Measurements from ENCODE around the gene RHBDF1.

RHBDF1 gene

DNA sequence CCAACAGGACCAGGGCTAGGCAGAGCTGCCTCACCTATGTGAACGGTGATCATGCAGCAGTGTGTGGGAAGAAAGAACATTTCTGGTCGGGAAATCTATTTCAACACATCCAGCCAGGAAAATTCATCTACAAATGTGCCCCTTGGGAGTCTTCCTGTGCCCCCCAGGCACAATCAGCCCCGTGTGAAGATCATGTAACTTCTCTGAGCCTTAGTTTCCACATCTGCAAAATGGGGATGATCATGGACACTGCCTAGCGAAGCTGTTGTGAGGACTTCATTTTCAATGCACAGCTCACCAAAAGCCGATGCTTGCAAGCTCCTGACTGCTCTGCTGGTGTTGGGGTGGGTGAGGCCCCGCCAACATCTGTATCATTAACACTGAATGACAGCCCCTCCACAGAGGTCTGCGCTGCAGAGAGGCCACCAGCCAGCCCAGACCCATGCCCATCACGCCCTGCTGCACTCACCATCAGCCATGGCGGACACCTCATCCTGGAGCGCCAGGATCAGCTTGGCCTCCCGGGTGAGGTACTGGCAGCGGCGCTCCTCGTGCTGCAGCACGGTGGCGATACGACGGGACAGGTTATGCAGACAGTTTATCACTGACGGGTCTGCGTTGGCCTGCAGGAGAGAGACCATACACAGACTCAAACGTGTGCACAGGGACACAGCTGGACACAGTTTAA lies 39.9 kb upstream of the RHBDF1 start:
- peaks cover 19% of the 10 kb centered on the region for H3K36me3 ChIP-seq (ENCODE audit: insufficient read depth, low read length)

DNA sequence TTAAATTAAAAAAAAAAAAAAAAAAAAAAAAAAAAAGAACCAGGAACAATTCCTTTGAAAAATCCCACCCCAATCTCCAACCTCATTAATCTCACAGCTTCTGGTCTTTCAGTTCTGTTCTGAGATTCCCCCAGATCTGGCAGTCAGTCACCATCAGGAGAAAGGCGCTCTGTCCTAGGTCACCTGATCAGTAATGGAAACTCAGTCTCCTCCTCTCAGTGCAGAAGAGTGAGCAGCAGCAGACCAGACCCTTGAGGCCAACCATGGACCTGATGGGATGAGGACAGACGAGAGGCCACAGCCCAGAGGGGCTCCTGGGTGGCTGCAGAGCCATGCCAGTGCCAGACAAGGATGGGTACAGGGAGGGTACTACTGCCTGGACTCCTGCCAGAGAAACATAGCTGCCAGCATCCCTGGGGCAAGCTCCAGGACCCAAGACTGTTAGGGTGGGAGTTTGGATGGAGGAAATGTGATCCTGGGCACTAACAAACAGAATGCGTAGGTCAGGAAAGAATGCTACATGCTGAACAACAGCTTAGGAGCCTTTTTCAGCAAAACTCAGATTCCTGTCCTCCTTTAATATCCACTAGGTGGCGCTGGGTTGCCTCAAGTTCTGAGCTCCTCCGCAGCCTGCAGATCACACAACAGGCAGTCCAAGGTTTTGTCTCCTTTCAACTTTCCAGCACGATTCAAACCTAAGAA lies 34.3 kb upstream of the RHBDF1 start:
- no peak overlapping the region for H3K27ac ChIP-seq (ENCODE audit: low read depth, low read length)
- H3K79me2 ChIP-seq (ENCODE audit: control insufficient read depth, insufficient read depth, low read length, unreplicated experiment): peaks cover 2% of the 10 kb centered on the region
- H3K4me1 ChIP-seq (ENCODE audit: control insufficient read depth, insufficient read depth, low read length, unreplicated experiment): peaks cover 11% of the 10 kb centered on the region
- no peak overlapping the region for H2AFZ ChIP-seq (ENCODE audit: low read length, unreplicated experiment)
- H3K27me3 ChIP-seq (ENCODE audit: insufficient read depth, low read length): no peaks in the 10 kb centered on the region
- H3K36me3 ChIP-seq (ENCODE audit: insufficient read depth, low read length): peaks cover 7% of the 10 kb centered on the region
- H3K4me3 ChIP-seq (ENCODE audit: low read depth, low read length): no peak overlapping the region

More for the DNA sequence above, 39.9 kb upstream of the RHBDF1 start:
- Histone ChIP-seq H3K27me3 (ENCODE audit: insufficient read depth, low read length) (no peaks in the 10 kb centered on the region), H3K27ac (ENCODE audit: low read depth, low read length) (peak overlapping the region; percentile 61), H3K4me3 (ENCODE audit: low read depth, low read length) (no peak overlapping the region), H3K4me1 (ENCODE audit: control insufficient read depth, insufficient read depth, low read length, unreplicated experiment) (peaks cover 28% of the 10 kb centered on the region), H2AFZ (ENCODE audit: low read length, unreplicated experiment) (no peak overlapping the region), H3K79me2 (ENCODE audit: control insufficient read depth, insufficient read depth, low read length, unreplicated experiment) (peaks cover 2% of the 10 kb centered on the region)

DNA sequence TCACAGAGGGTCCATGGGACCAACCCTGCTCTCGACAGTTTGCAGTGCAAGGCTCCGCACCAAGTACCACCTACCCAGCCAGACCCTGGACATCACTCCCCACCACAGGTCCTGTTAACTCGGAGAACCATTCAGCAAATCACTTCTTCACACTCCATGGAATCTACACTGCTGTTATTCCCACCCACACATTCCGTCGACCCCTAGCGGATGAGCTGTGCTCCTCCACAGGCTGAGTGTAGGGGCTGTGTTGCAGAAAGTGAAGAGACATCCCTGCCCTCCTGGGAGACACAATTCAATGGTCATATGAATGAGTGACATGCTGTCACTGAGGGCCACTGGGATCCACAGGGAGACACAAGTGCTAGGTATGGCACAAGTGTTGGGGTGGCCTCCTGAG lies 33.1 kb upstream of the RHBDF1 start:
- Histone ChIP-seq H3K4me3 (ENCODE audit: low read depth, low read length) (no peak overlapping the region), H3K27me3 (ENCODE audit: insufficient read depth, low read length) (no peaks in the 10 kb centered on the region), H3K79me2 (ENCODE audit: control insufficient read depth, insufficient read depth, low read length, unreplicated experiment) (peaks cover 2% of the 10 kb centered on the region), H3K36me3 (ENCODE audit: insufficient read depth, low read length) (peaks cover 3% of the 10 kb centered on the region; the same call in 1 of the 2 replicates), H3K4me1 (ENCODE audit: control insufficient read depth, insufficient read depth, low read length, unreplicated experiment) (peaks cover 11% of the 10 kb centered on the region), H2AFZ (ENCODE audit: low read length, unreplicated experiment) (no peak overlapping the region), H3K27ac (ENCODE audit: low read depth, low read length) (no peak overlapping the region)

DNA sequence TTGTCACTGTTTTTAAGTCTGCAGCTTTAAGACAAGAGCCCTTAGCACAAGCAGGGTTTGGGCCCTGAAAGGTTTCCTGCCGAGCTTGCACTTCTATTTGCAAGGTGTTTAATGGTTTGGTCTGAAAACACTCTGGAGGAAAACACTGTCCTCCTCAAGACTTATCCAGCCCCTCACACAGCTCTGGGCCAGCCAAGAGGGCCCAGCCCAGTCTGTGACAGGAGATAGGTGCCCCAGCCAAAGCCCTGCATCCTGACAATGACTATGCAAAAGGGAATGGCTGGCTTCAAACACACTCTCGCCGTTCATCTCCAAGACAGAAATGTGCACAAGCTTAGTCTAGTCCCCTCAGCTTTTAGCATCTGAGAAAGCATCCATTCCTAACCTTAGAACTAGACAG lies 32.5 kb upstream of the RHBDF1 start:
- no peaks in the 10 kb centered on the region for H3K27me3 ChIP-seq (ENCODE audit: insufficient read depth, low read length)
- no peak overlapping the region for H2AFZ ChIP-seq (ENCODE audit: low read length, unreplicated experiment)
- H3K4me1 ChIP-seq (ENCODE audit: control insufficient read depth, insufficient read depth, low read length, unreplicated experiment): peaks cover 11% of the 10 kb centered on the region
- peaks cover 3% of the 10 kb centered on the region; the same call in 1 of the 2 replicates for H3K36me3 ChIP-seq (ENCODE audit: insufficient read depth, low read length)
- peaks cover 2% of the 10 kb centered on the region for H3K79me2 ChIP-seq (ENCODE audit: control insufficient read depth, insufficient read depth, low read length, unreplicated experiment)
- H3K27ac ChIP-seq (ENCODE audit: low read depth, low read length): no peak overlapping the region
- H3K4me3 ChIP-seq (ENCODE audit: low read depth, low read length): no peak overlapping the region

DNA sequence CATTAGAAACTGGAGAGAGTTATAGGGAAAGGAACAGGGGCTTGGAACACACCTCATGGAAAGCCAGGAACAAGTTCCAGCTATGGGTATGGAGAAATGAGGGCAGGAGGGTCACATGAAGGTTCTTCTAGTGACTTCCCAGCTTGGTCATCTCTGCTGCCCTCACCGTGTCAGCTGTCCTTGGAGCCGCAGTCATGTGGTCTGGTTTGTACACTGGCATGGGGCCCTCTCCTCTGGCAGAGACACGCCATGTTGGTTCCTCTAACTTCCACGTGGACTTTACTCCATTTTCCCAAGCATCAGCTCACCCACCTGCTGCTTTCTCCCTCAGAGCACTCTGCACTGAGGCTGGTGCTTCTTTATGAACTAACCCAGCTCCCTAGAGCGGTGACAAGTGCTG lies 31.9 kb upstream of the RHBDF1 start:
- Histone ChIP-seq H3K27me3 (ENCODE audit: insufficient read depth, low read length) (no peaks in the 10 kb centered on the region), H2AFZ (ENCODE audit: low read length, unreplicated experiment) (no peak overlapping the region), H3K4me3 (ENCODE audit: low read depth, low read length) (no peak overlapping the region), H3K36me3 (ENCODE audit: insufficient read depth, low read length) (peaks cover 3% of the 10 kb centered on the region; the same call in 1 of the 2 replicates), H3K4me1 (ENCODE audit: control insufficient read depth, insufficient read depth, low read length, unreplicated experiment) (peaks cover 11% of the 10 kb centered on the region), H3K79me2 (ENCODE audit: control insufficient read depth, insufficient read depth, low read length, unreplicated experiment) (peaks cover 2% of the 10 kb centered on the region), H3K27ac (ENCODE audit: low read depth, low read length) (no peak overlapping the region)

DNA sequence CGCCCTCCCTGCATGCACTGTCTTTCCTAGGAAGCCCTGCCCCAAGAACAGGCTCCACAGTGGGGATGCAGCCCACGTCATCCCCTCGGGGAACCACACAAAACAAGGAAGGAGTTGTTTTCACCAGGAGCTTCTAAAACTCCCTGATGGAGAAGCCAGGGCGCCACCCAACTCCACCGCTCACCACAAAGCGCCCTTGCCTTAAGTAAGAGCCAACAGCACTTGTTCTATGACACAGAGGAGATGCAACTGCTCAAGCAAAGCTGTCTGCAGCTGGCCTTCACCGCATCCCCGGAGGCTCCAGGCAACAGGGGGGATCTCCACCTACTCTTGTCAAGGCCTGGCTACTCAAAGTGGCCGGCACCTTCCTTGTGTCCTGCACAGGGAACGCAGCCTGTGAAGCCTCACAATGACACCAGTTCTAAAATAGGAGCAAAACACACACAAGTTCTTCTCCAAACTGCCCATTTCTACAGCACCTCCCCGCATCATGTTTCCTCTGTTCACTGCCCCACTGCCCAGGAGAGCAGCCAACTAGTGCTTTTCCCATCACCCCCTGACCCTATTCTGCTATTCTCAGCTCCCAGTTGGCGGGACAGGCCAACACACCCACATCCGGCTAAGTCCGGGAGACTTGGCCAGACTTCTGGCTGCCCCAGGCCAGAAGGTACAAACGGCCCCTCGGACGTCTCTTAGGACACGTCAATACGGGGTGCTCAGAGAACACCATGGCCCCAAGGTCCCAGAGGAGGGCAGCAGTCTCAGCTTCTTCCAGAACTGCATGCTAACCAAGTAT lies 29.8 kb upstream of the RHBDF1 start:
- peaks cover 3% of the 10 kb centered on the region; the same call in 1 of the 2 replicates for H3K36me3 ChIP-seq (ENCODE audit: insufficient read depth, low read length)
- no peak overlapping the region for H2AFZ ChIP-seq (ENCODE audit: low read length, unreplicated experiment)
- H3K27me3 ChIP-seq (ENCODE audit: insufficient read depth, low read length): no peaks in the 10 kb centered on the region
- H3K4me1 ChIP-seq (ENCODE audit: control insufficient read depth, insufficient read depth, low read length, unreplicated experiment): peaks cover 11% of the 10 kb centered on the region
- H3K27ac ChIP-seq (ENCODE audit: low read depth, low read length): peak overlapping the region; percentile 47; the same call in 1 of the 2 replicates
- no peaks in the 10 kb centered on the region for H3K79me2 ChIP-seq (ENCODE audit: control insufficient read depth, insufficient read depth, low read length, unreplicated experiment)
- H3K4me3 ChIP-seq (ENCODE audit: low read depth, low read length): no peak overlapping the region

DNA sequence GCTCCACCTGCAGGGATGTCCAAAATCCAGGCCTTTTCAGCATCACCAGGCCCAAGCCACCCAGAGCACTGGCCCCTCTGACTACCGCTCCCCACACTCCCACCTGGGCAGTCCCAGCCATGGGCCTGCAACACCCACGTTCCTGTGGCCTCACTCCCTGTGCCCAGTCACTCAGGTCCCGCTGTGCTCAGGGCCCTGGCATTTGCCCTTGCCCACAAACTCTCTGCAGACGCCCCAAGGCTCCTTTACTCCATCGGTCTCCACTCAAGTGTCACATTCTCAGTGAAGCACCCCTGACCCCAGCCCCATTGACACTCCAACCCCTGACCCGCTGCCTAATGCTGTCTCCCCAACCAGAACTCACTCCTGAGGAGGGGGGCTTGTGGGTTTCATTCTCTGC lies 29.2 kb upstream of the RHBDF1 start:
- Histone ChIP-seq H3K27me3 (ENCODE audit: insufficient read depth, low read length) (no peaks in the 10 kb centered on the region), H2AFZ (ENCODE audit: low read length, unreplicated experiment) (no peak overlapping the region), H3K79me2 (ENCODE audit: control insufficient read depth, insufficient read depth, low read length, unreplicated experiment) (no peaks in the 10 kb centered on the region), H3K4me1 (ENCODE audit: control insufficient read depth, insufficient read depth, low read length, unreplicated experiment) (peaks cover 11% of the 10 kb centered on the region), H3K36me3 (ENCODE audit: insufficient read depth, low read length) (peaks cover under 1% of the 10 kb centered on the region; the same call in 1 of the 2 replicates), H3K27ac (ENCODE audit: low read depth, low read length) (peak overlapping the region; percentile 47; the same call in 1 of the 2 replicates), H3K4me3 (ENCODE audit: low read depth, low read length) (no peak overlapping the region)

DNA sequence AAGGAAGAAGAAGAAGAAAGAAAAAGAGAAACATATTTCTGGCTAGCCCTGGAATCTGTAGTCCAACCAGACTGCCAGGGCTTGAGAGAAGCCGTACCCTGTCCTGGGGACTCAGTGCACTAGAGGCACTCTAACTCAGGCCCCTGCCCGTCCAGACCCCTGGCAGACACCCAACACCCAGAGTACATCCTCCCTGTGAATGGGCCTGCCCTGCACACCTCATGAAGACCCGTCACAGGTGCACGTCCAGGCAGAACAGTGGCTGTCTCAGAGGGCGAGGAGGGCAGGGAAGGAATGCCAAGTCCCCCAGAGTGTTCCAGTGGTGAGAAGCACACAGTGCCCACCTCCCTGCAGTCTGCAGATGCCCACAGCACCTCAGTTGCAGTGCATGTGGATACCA lies 28.6 kb upstream of the RHBDF1 start:
- Histone ChIP-seq H3K27ac (ENCODE audit: low read depth, low read length) (no peak overlapping the region), H2AFZ (ENCODE audit: low read length, unreplicated experiment) (no peak overlapping the region), H3K27me3 (ENCODE audit: insufficient read depth, low read length) (no peaks in the 10 kb centered on the region), H3K79me2 (ENCODE audit: control insufficient read depth, insufficient read depth, low read length, unreplicated experiment) (no peaks in the 10 kb centered on the region), H3K4me1 (ENCODE audit: control insufficient read depth, insufficient read depth, low read length, unreplicated experiment) (peaks cover 11% of the 10 kb centered on the region), H3K4me3 (ENCODE audit: low read depth, low read length) (no peak overlapping the region), H3K36me3 (ENCODE audit: insufficient read depth, low read length) (no peaks in the 10 kb centered on the region)

DNA sequence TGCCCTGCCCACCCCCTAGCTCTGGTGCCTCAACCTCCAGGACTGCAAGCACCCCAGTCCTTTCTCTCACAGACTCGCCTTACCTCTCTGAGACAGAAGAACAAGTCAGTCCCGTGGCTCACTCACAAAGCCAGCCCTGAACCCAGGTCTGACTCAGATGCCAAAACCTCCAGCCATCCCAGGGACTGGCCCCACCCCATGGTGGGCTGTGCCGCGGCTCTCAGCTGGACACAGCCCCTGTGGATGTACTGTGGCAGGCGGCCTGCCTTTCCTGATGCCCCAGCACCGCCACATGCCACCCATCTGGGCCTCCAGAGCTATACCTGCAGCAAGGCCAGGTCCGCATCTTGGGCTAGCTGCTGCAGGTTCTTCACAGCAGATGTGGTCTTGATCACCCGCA lies 25.4 kb upstream of the RHBDF1 start:
- H2AFZ ChIP-seq (ENCODE audit: low read length, unreplicated experiment): no peak overlapping the region
- H3K4me3 ChIP-seq (ENCODE audit: low read depth, low read length): no peak overlapping the region
- no peaks in the 10 kb centered on the region for H3K27me3 ChIP-seq (ENCODE audit: insufficient read depth, low read length)
- peaks cover 4% of the 10 kb centered on the region; the same call in 1 of the 2 replicates for H3K36me3 ChIP-seq (ENCODE audit: insufficient read depth, low read length)
- H3K4me1 ChIP-seq (ENCODE audit: control insufficient read depth, insufficient read depth, low read length, unreplicated experiment): peaks cover 19% of the 10 kb centered on the region
- no peak overlapping the region for H3K27ac ChIP-seq (ENCODE audit: low read depth, low read length)
- no peaks in the 10 kb centered on the region for H3K79me2 ChIP-seq (ENCODE audit: control insufficient read depth, insufficient read depth, low read length, unreplicated experiment)

DNA sequence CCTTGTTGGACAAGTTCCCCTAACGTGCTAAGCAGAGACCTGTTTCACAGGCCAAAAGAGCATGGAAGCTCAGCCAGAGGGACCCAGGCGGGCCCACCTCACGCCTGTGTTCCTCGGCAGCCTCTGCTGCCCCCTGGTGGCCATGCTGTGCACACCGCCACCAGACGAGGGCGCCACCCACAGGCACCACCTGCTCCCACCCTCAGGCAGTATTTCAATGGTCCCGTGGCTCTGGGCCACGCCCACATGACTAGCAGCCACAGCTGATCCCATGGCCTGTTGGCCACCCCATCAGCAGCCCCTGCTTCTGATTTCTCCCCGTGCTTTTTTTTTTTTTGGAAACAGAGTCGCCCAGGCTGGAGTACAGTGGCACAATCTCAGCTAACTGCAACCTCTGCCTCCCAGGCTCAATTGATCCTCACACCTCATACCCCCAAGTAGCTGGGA lies 24.5 kb upstream of the RHBDF1 start:
- peaks cover 11% of the 10 kb centered on the region for H3K4me1 ChIP-seq (ENCODE audit: control insufficient read depth, insufficient read depth, low read length, unreplicated experiment)

More for the DNA sequence above, 24.5 kb upstream of the RHBDF1 start:
- Histone ChIP-seq H3K27me3 (ENCODE audit: insufficient read depth, low read length) (no peaks in the 10 kb centered on the region), H3K36me3 (ENCODE audit: insufficient read depth, low read length) (peaks cover 4% of the 10 kb centered on the region; the same call in 1 of the 2 replicates), H3K27ac (ENCODE audit: low read depth, low read length) (no peak overlapping the region), H3K4me3 (ENCODE audit: low read depth, low read length) (no peak overlapping the region), H2AFZ (ENCODE audit: low read length, unreplicated experiment) (no peak overlapping the region), H3K79me2 (ENCODE audit: control insufficient read depth, insufficient read depth, low read length, unreplicated experiment) (no peaks in the 10 kb centered on the region)

All from ACC112 (cell line).